ENCODE measurements around the gene ST8SIA3. TPM values are rescaled to one million over a fixed set of nuclear protein-coding genes. Genes with fewer than 3 reads are reported as not detected.

ST8SIA3 gene, protein sequence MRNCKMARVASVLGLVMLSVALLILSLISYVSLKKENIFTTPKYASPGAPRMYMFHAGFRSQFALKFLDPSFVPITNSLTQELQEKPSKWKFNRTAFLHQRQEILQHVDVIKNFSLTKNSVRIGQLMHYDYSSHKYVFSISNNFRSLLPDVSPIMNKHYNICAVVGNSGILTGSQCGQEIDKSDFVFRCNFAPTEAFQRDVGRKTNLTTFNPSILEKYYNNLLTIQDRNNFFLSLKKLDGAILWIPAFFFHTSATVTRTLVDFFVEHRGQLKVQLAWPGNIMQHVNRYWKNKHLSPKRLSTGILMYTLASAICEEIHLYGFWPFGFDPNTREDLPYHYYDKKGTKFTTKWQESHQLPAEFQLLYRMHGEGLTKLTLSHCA
- not detected for polyA plus RNA-seq (2013, experiment 1 of 2)
- not detected for polyA plus RNA-seq (2013, experiment 2 of 2)

DNA sequence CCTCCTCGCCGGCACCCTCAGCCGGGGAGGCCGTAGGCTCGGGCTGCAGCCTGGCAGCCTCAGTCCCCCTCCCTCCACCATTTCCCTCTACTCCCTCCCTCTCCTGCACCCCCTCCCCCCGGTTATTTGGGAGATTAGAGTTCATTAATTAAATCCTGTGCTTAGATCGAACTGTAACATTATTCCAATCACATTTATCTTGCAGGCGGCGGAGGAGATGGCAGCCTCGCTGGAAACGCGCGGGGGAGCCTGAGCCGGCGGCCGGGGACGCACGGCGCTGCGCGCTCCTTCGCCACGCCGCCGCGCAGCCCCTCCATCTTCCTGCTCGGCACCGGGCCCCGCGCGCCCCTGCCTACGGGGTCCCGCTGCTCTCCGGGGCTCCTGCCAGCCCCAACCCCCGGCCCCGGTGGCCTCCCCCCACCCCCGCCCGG lies at the start of gene ST8SIA3:
TSS of gene ST8SIA3 (plus strand) at position 287 of the 431 bp plus-strand sequence. CDS start 290 bp downstream, outside the sequence.
- Histone ChIP-seq H3K4me3 (ENCODE audit: insufficient read depth in 1 of 2, low read depth in 1 of 2, low read length in 2 of 2) (no peak within 1 kb of the TSS), H2BK120ac (ENCODE audit: low read depth, low read length) (no peak within 1 kb of the TSS), H3K14ac (ENCODE audit: low read length in 2 of 2) (no peak within 1 kb of the TSS), H3K9me3 (ENCODE audit: control insufficient read depth, low read length) (no peaks in the 10 kb centered on the region), H3K4me1 (ENCODE audit: control insufficient read depth, insufficient read depth, low read depth, low read length) (peaks cover 11% of the 10 kb centered on the region), H2AFZ (ENCODE audit: low read depth, low read length) (no peak within 1 kb of the TSS), H2BK12ac (ENCODE audit: low read length in 2 of 2) (no peak within 1 kb of the TSS), H3K36me3 (ENCODE audit: control insufficient read depth in 1 of 2, insufficient read depth in 2 of 2, low read depth in 1 of 2, low read length in 2 of 2) (no peaks in the 10 kb centered on the region), H3K23ac (ENCODE audit: low read length in 2 of 2) (no peak within 1 kb of the TSS), H2BK15ac (ENCODE audit: low read depth, poor library complexity, severe bottlenecking) (no peak within 1 kb of the TSS), H3K4me2 (ENCODE audit: low read length, poor library complexity, severe bottlenecking) (peak within 1 kb of the TSS; percentile 59), H3K9ac (ENCODE audit: low read length) (no peak within 1 kb of the TSS), H2BK5ac (ENCODE audit: low read depth, low read length, poor library complexity, severe bottlenecking) (no peak within 1 kb of the TSS), H3K27ac (ENCODE audit: low read length, poor library complexity, severe bottlenecking) (no peak within 1 kb of the TSS), H4K91ac (ENCODE audit: low read length) (no peak within 1 kb of the TSS), H4K8ac (ENCODE audit: low read length) (no peak within 1 kb of the TSS), H3K79me1 (replicated peaks; ENCODE audit: low read length, poor library complexity, severe bottlenecking) (no peaks in the 10 kb centered on the region), H3K18ac (ENCODE audit: low read depth in 1 of 2, low read length in 2 of 2) (no peak within 1 kb of the TSS), H3K4ac (ENCODE audit: low read depth in 1 of 2, low read length in 2 of 2) (no peak within 1 kb of the TSS), H2AK5ac (ENCODE audit: low read length, severe bottlenecking) (no peak within 1 kb of the TSS), H3K27me3 (ENCODE audit: control insufficient read depth in 1 of 2, insufficient read depth in 1 of 2, low read length in 2 of 2) (peaks cover 39 to 55% of the 10 kb centered on the region in 2 experiments)
- DNase-seq, result no peak
- WGBS, result 2% methylated on average over 10 of the region's 38 CpGs

DNA sequence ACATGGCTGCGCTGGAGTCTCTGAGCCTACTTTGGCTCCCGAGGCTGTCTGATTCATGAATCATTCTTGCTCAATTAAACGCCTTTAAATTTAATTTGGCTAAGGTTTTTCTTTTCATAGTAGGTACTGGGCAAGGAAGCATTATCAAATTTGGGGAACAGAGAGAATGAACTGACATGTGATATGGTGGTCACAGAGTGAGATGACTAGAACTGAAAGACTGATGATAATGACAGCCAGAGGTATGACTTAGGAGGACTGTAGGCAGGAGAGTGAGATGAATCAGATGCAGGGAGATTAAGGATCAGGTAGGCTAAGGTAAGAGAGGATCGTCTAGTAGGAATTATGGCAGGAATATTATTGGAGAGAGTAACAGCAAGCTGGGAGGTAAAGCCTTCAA lies 40.9 kb upstream of the ST8SIA3 start:
- H2AK5ac ChIP-seq (ENCODE audit: low read length, severe bottlenecking), result no peak overlapping the region
- H3K4me1 ChIP-seq (ENCODE audit: control insufficient read depth, insufficient read depth, low read depth, low read length), result no peaks in the 10 kb centered on the region
- no peak overlapping the region for H3K27ac ChIP-seq (ENCODE audit: low read length, poor library complexity, severe bottlenecking)
- peaks cover 0 to 9% of the 10 kb centered on the region in 2 experiments for H3K27me3 ChIP-seq (ENCODE audit: control insufficient read depth in 1 of 2, insufficient read depth in 1 of 2, low read length in 2 of 2)
- no peak overlapping the region for H3K4me3 ChIP-seq (ENCODE audit: insufficient read depth in 1 of 2, low read depth in 1 of 2, low read length in 2 of 2)
- no peaks in the 10 kb centered on the region for H3K36me3 ChIP-seq (ENCODE audit: control insufficient read depth in 1 of 2, insufficient read depth in 2 of 2, low read depth in 1 of 2, low read length in 2 of 2)
- no peak overlapping the region for H2AFZ ChIP-seq (ENCODE audit: low read depth, low read length)
- H3K79me1 ChIP-seq (replicated peaks; ENCODE audit: low read length, poor library complexity, severe bottlenecking), result no peaks in the 10 kb centered on the region
- 79% methylated on average over 4 of the region's 4 CpGs for WGBS
- no peak overlapping the region for H3K4me2 ChIP-seq (ENCODE audit: low read length, poor library complexity, severe bottlenecking)
- DNase-seq, result no peak
- no peak overlapping the region for H2BK120ac ChIP-seq (ENCODE audit: low read depth, low read length)
- H2BK12ac ChIP-seq (ENCODE audit: low read length in 2 of 2), result no peak overlapping the region
- no peak overlapping the region for H3K23ac ChIP-seq (ENCODE audit: low read length in 2 of 2)
- H3K4ac ChIP-seq (ENCODE audit: low read depth in 1 of 2, low read length in 2 of 2), result no peak overlapping the region
- no peak overlapping the region for H2BK15ac ChIP-seq (ENCODE audit: low read depth, poor library complexity, severe bottlenecking)
- H3K9ac ChIP-seq (ENCODE audit: low read length), result no peak overlapping the region
- H4K8ac ChIP-seq (ENCODE audit: low read length), result no peak overlapping the region
- no peak overlapping the region for H4K91ac ChIP-seq (ENCODE audit: low read length)
- no peak overlapping the region for H3K18ac ChIP-seq (ENCODE audit: low read depth in 1 of 2, low read length in 2 of 2)
- no peak overlapping the region for H2BK5ac ChIP-seq (ENCODE audit: low read depth, low read length, poor library complexity, severe bottlenecking)
- H3K14ac ChIP-seq (ENCODE audit: low read length in 2 of 2), result no peak overlapping the region
- H3K9me3 ChIP-seq (ENCODE audit: control insufficient read depth, low read length), result no peaks in the 10 kb centered on the region

DNA sequence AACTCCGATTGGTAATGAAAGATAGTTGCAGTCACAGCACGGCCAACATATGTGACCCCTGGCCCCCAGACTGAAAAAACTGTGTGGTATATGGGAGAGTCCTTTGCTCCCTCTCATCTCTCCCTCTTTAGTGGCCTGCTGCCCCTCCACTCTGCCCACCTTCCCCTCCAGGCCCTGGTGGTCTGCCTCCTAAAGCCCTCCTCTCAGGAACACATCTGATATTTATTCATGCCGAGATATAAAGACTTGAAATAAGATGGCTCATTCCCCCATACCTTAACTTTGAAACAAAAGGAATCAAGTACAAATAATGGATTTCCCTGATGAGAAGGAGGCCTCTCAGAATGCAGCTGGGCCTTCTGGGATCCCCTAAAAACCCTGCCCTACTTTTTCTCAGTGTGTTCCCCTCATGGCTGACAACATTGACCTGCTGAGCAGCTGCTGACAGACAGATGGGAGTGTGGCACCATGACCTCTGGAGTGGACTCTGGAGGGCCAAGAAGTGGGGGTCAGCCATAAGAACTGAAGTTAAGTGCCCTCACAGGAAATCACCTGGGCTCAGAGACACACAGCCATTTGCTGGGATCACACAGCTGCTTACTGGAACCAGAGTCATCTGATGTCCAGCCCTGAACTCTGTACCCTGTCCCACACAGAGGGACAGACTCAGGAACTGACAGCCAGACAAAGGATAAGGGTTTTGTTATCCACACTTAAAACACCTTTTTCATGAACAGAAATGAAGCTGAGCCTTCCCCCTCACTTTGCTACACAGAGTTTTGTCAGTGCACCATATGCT lies 39.8 kb upstream of the ST8SIA3 start:
- H3K18ac ChIP-seq (ENCODE audit: low read depth in 1 of 2, low read length in 2 of 2), result no peak overlapping the region
- H3K4me1 ChIP-seq (ENCODE audit: control insufficient read depth, insufficient read depth, low read depth, low read length), result no peaks in the 10 kb centered on the region
- H3K4ac ChIP-seq (ENCODE audit: low read depth in 1 of 2, low read length in 2 of 2), result no peak overlapping the region
- no peaks in the 10 kb centered on the region for H3K36me3 ChIP-seq (ENCODE audit: control insufficient read depth in 1 of 2, insufficient read depth in 2 of 2, low read depth in 1 of 2, low read length in 2 of 2)
- no peak overlapping the region for H3K14ac ChIP-seq (ENCODE audit: low read length in 2 of 2)
- no peak overlapping the region for H2AFZ ChIP-seq (ENCODE audit: low read depth, low read length)
- H2BK15ac ChIP-seq (ENCODE audit: low read depth, poor library complexity, severe bottlenecking), result no peak overlapping the region
- H3K27ac ChIP-seq (ENCODE audit: low read length, poor library complexity, severe bottlenecking), result no peak overlapping the region
- H3K79me1 ChIP-seq (replicated peaks; ENCODE audit: low read length, poor library complexity, severe bottlenecking), result no peaks in the 10 kb centered on the region
- H3K4me2 ChIP-seq (ENCODE audit: low read length, poor library complexity, severe bottlenecking), result no peak overlapping the region
- no peak overlapping the region for H3K4me3 ChIP-seq (ENCODE audit: insufficient read depth in 1 of 2, low read depth in 1 of 2, low read length in 2 of 2)
- H3K9me3 ChIP-seq (ENCODE audit: control insufficient read depth, low read length), result no peaks in the 10 kb centered on the region
- H2BK120ac ChIP-seq (ENCODE audit: low read depth, low read length), result no peak overlapping the region
- no peak overlapping the region for H2AK5ac ChIP-seq (ENCODE audit: low read length, severe bottlenecking)
- no peak overlapping the region for H2BK5ac ChIP-seq (ENCODE audit: low read depth, low read length, poor library complexity, severe bottlenecking)
- H4K8ac ChIP-seq (ENCODE audit: low read length), result no peak overlapping the region
- no peak overlapping the region for H3K9ac ChIP-seq (ENCODE audit: low read length)
- H4K91ac ChIP-seq (ENCODE audit: low read length), result no peak overlapping the region
- H3K27me3 ChIP-seq (ENCODE audit: control insufficient read depth in 1 of 2, insufficient read depth in 1 of 2, low read length in 2 of 2), result peaks cover 0 to 5% of the 10 kb centered on the region in 2 experiments
- H3K23ac ChIP-seq (ENCODE audit: low read length in 2 of 2), result no peak overlapping the region
- no peak for DNase-seq
- 47% methylated on average over 3 of the region's 3 CpGs for WGBS
- no peak overlapping the region for H2BK12ac ChIP-seq (ENCODE audit: low read length in 2 of 2)

DNA sequence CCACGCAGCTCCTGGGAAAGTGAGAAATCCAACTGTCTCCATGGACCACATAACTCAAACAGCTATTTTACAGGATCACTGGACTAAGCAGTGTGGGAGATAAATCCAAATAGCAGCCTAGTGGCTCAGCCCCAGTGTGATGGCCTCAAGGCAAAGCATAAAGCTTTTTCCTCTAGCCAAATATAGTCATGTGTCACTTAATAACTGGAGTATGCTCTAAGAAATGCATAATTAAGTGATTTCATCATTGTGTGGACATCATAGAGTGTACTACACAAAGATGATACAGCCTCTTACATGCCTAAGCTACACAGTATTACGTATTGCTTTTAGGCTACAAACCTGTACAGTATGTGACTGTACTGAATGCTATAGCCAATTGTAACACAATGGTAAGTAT lies 31.8 kb upstream of the ST8SIA3 start:
- no peak overlapping the region for H3K23ac ChIP-seq (ENCODE audit: low read length in 2 of 2)
- no peak overlapping the region for H3K4ac ChIP-seq (ENCODE audit: low read depth in 1 of 2, low read length in 2 of 2)
- no peaks in the 10 kb centered on the region for H3K79me1 ChIP-seq (replicated peaks; ENCODE audit: low read length, poor library complexity, severe bottlenecking)
- no peaks in the 10 kb centered on the region for H3K9me3 ChIP-seq (ENCODE audit: control insufficient read depth, low read length)
- no peak overlapping the region for H3K9ac ChIP-seq (ENCODE audit: low read length)
- no peaks in the 10 kb centered on the region for H3K4me1 ChIP-seq (ENCODE audit: control insufficient read depth, insufficient read depth, low read depth, low read length)
- no peak overlapping the region for H2BK12ac ChIP-seq (ENCODE audit: low read length in 2 of 2)
- H2AFZ ChIP-seq (ENCODE audit: low read depth, low read length), result no peak overlapping the region
- no peak overlapping the region for H3K27ac ChIP-seq (ENCODE audit: low read length, poor library complexity, severe bottlenecking)
- no peak overlapping the region for H2BK120ac ChIP-seq (ENCODE audit: low read depth, low read length)
- no peak overlapping the region for H3K4me2 ChIP-seq (ENCODE audit: low read length, poor library complexity, severe bottlenecking)
- no peaks in the 10 kb centered on the region for H3K27me3 ChIP-seq (ENCODE audit: control insufficient read depth in 1 of 2, insufficient read depth in 1 of 2, low read length in 2 of 2)
- H3K14ac ChIP-seq (ENCODE audit: low read length in 2 of 2), result no peak overlapping the region
- no peak overlapping the region for H3K18ac ChIP-seq (ENCODE audit: low read depth in 1 of 2, low read length in 2 of 2)
- 64% methylated on average over 1 of the region's 2 CpGs for WGBS
- H2BK5ac ChIP-seq (ENCODE audit: low read depth, low read length, poor library complexity, severe bottlenecking), result no peak overlapping the region
- H3K4me3 ChIP-seq (ENCODE audit: insufficient read depth in 1 of 2, low read depth in 1 of 2, low read length in 2 of 2), result no peak overlapping the region
- no peaks in the 10 kb centered on the region for H3K36me3 ChIP-seq (ENCODE audit: control insufficient read depth in 1 of 2, insufficient read depth in 2 of 2, low read depth in 1 of 2, low read length in 2 of 2)
- no peak overlapping the region for H2AK5ac ChIP-seq (ENCODE audit: low read length, severe bottlenecking)
- DNase-seq, result no peak
- no peak overlapping the region for H4K91ac ChIP-seq (ENCODE audit: low read length)
- H2BK15ac ChIP-seq (ENCODE audit: low read depth, poor library complexity, severe bottlenecking), result no peak overlapping the region
- no peak overlapping the region for H4K8ac ChIP-seq (ENCODE audit: low read length)

Data from mesenchymal stem cell (in vitro differentiated cells and primary cell).